Stimulated activated memory B cell treated with anti-CD40 and anti-IgM and Interleukin-4, amounts not matched to agents 10 μg/mL and 1 μg/mL and 100 μg/mL, for 72 hours (primary cell): ENCODE results near the gene RANBP17.

Experiments used
- ATAC-seq: fragments of 150-1000 bp; cut with Tn5 transposase; 2 replicates; pipeline ENCODE4 v1.10.0; 2021
- H3K27ac Mint-ChIP-seq: one replicate; pipeline ENCODE4 v1.8.0; 2022; ENCODE audit warnings: mild to moderate bottlenecking, mixed read lengths
- H3K27me3 Mint-ChIP-seq: one replicate; pipeline ENCODE4 v1.8.0; 2022; ENCODE audit warnings: mixed read lengths
- H3K36me3 Mint-ChIP-seq: one replicate; pipeline ENCODE4 v1.8.0; 2022; ENCODE audit warnings: mixed read lengths
- H3K4me1 Mint-ChIP-seq: one replicate; pipeline ENCODE4 v1.8.0; 2022; ENCODE audit warnings: mixed read lengths
- H3K4me3 Mint-ChIP-seq: one replicate; pipeline ENCODE4 v1.8.0; 2022; ENCODE audit warnings: mild to moderate bottlenecking, moderate library complexity, mixed read lengths
- H3K9me3 Mint-ChIP-seq: one replicate; pipeline ENCODE4 v1.8.0; 2022; ENCODE audit warnings: mixed read lengths

The RANBP17 gene

DNA sequence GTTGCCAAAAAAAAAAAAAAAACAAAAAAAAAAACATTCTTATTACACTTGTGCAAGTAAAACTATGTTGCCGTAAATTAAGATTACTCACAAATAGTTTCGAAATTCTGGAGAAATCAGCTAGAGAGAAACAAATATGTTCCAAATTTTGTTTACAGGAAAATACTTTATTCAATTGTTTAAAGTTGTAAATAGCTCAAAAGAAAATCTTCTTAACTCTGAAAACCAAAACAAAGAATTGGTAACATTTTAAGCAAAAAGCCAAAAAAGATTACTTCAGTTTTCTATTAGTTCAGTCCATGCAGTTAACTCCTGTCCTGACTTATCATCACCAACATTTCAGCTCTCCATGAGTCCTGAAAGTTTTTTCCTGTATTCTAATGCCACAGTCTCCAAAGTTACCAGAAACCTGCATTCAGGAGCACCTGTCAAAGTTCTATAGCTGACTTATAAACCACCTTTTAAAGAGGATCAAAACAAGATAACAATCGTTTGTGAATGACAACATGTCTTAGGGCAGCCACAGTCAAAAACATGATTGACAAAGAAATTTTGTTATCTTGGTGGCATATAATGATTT lies 194.1 kb downstream of the RANBP17 start:
- no peaks in the 10 kb centered on the region for H3K4me1 Mint-ChIP-seq
- peaks cover 5% of the 10 kb centered on the region for H3K9me3 Mint-ChIP-seq
- H3K27me3 Mint-ChIP-seq: no peaks in the 10 kb centered on the region
- no peak overlapping the region for H3K4me3 Mint-ChIP-seq
- ATAC-seq: no peak
- H3K27ac Mint-ChIP-seq: no peak overlapping the region
- no peaks in the 10 kb centered on the region for H3K36me3 Mint-ChIP-seq

DNA sequence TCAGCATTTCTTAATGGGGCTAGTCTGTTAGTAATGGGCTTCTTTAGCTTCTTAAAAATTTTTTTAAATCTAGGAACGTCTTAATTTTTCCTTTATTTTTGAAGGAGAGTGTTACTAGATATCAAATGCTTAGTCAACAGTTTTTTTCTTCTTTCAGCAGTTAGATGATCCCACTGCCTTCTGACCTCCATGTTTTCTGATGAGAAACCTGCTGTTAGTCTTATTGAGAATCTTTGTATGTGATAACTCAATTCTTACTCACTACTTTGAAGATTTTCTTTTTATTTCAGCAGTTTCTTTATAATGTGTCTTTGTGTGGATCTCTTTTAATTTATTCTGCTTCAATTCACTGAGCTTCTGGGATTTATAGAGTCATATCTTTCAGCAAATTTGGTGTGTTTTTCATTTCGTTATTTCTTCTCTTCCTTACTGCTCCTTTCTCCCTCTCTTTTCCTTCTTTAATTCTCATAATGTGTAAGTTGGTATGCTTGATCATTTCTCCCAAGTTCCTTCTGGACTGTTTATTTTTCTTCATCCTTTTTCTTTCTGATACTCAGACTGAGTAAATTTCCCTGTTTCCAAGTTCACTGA lies 205.8 kb downstream of the RANBP17 start:
- ATAC-seq: no peak
- Mint-ChIP-seq H3K27me3 (no peaks in the 10 kb centered on the region), H3K27ac (no peak overlapping the region), H3K4me1 (no peaks in the 10 kb centered on the region), H3K36me3 (no peaks in the 10 kb centered on the region), H3K9me3 (peaks cover 18% of the 10 kb centered on the region), H3K4me3 (no peak overlapping the region)

DNA sequence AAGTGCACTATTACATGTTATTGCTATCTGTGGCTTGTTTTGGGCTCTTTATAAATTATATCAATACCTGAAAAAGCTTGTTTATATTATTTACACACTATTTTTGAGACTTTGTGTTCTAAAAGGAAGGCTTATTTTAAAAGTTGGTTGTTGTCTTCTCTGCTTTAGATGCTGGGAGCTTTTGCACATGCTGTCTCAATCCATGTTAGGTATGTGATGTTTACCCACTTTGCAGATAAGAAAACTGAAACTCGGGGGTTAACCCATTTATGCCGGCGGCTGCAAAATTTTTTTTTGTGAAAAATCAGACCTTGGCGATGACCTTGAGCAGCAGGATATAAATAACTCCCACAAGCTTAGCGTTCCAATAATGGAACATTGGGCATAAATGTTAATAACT lies 212.9 kb downstream of the RANBP17 start:
- Mint-ChIP-seq H3K27me3 (no peaks in the 10 kb centered on the region), H3K4me3 (no peak overlapping the region), H3K4me1 (no peaks in the 10 kb centered on the region), H3K36me3 (no peaks in the 10 kb centered on the region), H3K9me3 (peaks cover 6% of the 10 kb centered on the region), H3K27ac (no peak overlapping the region)
- no peak for ATAC-seq

DNA sequence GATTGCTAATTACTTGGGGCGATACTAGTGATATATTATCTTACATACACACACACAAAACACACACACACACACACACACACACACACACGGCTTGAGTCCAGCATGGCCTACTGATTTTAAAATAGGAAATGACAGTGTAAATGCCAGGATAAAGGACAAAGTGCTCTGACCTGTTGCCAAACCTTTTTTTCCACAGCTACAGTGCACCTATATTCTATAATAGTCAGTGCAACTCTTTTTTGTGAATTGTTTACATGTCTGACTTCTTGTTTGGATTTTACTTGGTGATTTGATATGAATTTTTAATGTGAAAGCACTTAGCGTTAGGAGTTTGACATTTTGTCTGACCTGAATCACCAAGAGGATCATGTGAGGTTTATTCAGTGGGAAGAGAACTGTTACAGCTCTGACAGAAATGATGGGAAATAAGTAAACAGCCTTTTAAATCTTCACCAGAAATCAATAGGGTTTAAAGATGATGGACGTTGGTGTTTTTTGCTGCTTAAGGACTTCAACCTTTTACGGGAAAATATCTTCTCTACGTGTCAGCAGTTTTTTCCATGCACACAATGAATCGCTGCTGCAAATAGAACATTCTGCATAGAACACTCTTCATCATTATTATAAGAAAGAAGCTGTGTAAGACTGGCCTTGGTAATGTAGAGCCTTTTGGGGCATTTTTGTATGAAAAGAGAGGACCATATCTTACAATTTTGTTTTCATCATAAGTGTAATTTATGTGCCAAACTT lies 218.5 kb downstream of the RANBP17 start:
- no peaks in the 10 kb centered on the region for H3K36me3 Mint-ChIP-seq
- no peaks in the 10 kb centered on the region for H3K4me1 Mint-ChIP-seq
- no peak overlapping the region for H3K27ac Mint-ChIP-seq
- H3K9me3 Mint-ChIP-seq: peaks cover 3% of the 10 kb centered on the region
- no peaks in the 10 kb centered on the region for H3K27me3 Mint-ChIP-seq
- no peak for ATAC-seq
- no peak overlapping the region for H3K4me3 Mint-ChIP-seq

DNA sequence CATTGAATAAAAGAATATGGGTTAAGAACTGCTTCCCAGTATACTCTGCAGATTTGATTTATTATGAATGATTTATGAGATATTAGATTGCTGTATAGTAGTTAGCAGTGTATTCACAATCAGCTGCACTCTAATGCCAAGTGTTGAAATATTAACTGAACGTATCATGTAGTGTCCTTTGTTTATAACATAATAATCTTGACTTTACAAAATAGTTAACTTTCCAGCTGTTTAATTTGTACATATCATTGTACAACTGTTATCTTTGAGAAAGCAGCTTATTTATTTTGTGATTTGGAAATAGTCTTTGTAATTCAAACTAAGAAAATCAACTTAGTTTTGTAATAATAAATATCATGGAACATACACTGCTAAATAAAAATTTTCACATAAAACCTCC lies 219.5 kb downstream of the RANBP17 start:
- Mint-ChIP-seq H3K9me3 (peaks cover 3% of the 10 kb centered on the region), H3K27me3 (no peaks in the 10 kb centered on the region), H3K4me1 (no peaks in the 10 kb centered on the region), H3K27ac (no peak overlapping the region), H3K4me3 (no peak overlapping the region), H3K36me3 (no peaks in the 10 kb centered on the region)
- ATAC-seq: no peak

DNA sequence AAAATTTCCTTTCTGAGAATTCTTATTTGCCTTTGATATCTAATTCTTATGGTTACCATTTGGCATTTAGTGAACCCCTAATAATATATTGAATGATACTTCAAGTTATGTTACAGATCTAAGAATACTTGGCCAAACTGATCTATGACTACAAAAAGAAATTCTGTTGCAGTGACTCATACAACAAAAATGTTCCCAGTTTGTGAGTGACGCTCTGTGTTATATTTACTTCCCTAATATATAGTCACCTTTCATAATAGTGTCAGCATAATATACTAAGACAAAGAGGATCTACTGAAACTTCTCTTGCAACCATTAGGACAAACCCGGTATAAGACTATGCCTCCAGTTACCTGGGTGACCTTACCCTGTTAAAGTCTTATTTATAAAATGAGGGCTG lies 230.4 kb downstream of the RANBP17 start:
- Mint-ChIP-seq H3K4me1 (no peaks in the 10 kb centered on the region), H3K36me3 (no peaks in the 10 kb centered on the region), H3K9me3 (peaks cover 10% of the 10 kb centered on the region), H3K27me3 (no peaks in the 10 kb centered on the region), H3K4me3 (no peak overlapping the region), H3K27ac (no peak overlapping the region)
- ATAC-seq: no peak

DNA sequence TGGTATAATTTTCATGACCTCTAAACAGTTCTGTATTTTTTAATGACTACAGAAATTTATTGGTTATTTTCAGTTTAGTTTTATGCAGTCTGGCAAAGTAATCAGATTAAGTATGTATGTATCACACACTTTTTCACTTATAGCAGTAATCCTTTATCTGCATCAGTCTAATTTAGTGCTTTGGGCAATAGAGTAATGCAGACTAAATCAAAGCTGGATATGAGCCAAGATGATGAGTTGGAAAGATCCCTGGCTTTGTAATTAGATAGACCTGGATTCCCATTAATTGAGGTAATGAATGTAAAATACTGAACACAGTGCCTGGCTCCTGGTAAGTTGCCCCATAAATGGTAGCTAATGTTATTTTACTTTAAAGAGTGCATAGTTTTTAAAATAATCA lies 231.8 kb downstream of the RANBP17 start:
- no peak for ATAC-seq
- Mint-ChIP-seq H3K27me3 (no peaks in the 10 kb centered on the region), H3K4me1 (no peaks in the 10 kb centered on the region), H3K36me3 (no peaks in the 10 kb centered on the region), H3K9me3 (peaks cover 11% of the 10 kb centered on the region), H3K4me3 (no peak overlapping the region), H3K27ac (no peak overlapping the region)

DNA sequence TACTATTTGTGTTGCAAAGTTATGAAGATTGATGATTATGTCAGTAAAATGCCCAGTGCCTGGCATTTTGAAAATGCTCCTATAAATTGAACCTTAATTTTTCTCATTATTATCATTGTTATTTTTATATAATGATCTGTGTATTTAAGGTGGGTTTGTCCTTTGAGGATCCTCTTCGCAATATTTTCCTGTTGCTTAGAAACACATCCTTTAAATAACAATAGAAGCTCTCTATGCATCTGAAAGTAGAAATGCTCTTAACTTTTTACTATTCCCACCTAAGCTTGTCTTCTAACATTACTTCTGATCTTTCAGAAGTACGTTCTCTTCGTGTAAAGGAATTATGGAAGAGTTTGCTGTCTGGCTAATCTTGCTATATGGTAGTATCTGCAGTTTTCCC lies 232.5 kb downstream of the RANBP17 start:
- no peaks in the 10 kb centered on the region for H3K4me1 Mint-ChIP-seq
- no peaks in the 10 kb centered on the region for H3K27me3 Mint-ChIP-seq
- ATAC-seq: no peak
- H3K27ac Mint-ChIP-seq: no peak overlapping the region
- H3K36me3 Mint-ChIP-seq: no peaks in the 10 kb centered on the region
- no peak overlapping the region for H3K4me3 Mint-ChIP-seq
- H3K9me3 Mint-ChIP-seq: peaks cover 11% of the 10 kb centered on the region

DNA sequence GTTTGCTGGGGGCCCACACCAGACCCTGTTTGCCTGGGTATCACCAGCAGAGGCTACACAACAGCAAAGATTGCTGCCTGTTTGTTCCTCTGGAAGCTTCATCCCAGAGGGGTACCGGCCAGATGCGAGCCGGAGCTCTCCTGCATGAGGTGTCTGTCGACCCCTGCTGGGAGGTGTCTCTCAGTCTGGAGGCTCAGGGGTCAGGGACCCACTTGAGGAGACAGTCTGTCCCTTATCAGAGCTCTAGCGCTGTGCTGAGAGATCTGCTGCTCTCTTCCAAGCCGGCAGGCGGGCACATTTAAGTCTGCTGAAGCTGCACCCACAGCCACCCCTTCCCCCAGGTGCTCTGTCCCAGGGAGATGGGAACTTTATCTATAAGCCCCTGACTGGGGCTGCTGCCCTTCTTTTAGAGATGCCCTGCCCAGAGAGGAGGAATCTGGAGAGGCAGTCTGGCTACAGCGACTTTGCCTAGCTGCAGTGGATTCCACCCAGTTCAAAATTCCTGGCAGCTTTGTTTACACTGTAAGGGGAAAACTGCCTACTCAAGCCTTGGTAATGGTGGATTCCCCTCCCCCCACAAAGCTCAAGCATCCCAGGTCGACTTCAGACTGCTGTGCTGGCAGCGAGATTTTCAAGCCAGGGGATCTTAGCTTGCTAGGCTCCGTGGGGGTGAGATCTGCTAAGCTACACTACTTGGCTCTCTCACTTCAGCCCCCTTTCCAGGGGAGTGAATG lies 241.2 kb downstream of the RANBP17 start:
- ATAC-seq: no peak
- no peaks in the 10 kb centered on the region for H3K4me1 Mint-ChIP-seq
- H3K36me3 Mint-ChIP-seq: no peaks in the 10 kb centered on the region
- no peaks in the 10 kb centered on the region for H3K27me3 Mint-ChIP-seq
- H3K9me3 Mint-ChIP-seq: peaks cover 7% of the 10 kb centered on the region
- H3K27ac Mint-ChIP-seq: no peak overlapping the region
- H3K4me3 Mint-ChIP-seq: no peak overlapping the region

DNA sequence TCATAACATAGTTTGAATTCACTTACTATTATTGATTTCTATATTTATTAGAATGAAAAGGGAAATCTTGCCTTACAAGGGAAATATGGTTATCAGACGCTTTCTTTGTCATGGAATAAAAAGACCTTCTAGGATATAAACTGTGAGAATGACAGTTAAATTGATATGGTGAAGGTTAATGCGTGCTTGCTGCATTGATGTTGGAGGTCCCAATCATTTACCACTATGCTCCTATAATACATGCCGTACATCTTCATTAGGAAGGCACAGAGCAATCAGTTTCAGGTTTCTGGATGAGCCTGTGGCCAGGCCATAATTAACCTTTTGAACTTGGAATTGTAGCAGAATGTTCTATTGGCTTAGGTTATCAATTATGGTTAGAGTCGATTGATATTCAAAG lies 245.9 kb downstream of the RANBP17 start:
- no peak overlapping the region for H3K27ac Mint-ChIP-seq
- H3K4me1 Mint-ChIP-seq: no peaks in the 10 kb centered on the region
- no peaks in the 10 kb centered on the region for H3K27me3 Mint-ChIP-seq
- peaks cover 4% of the 10 kb centered on the region for H3K9me3 Mint-ChIP-seq
- H3K36me3 Mint-ChIP-seq: no peaks in the 10 kb centered on the region
- no peak for ATAC-seq
- H3K4me3 Mint-ChIP-seq: no peak overlapping the region

DNA sequence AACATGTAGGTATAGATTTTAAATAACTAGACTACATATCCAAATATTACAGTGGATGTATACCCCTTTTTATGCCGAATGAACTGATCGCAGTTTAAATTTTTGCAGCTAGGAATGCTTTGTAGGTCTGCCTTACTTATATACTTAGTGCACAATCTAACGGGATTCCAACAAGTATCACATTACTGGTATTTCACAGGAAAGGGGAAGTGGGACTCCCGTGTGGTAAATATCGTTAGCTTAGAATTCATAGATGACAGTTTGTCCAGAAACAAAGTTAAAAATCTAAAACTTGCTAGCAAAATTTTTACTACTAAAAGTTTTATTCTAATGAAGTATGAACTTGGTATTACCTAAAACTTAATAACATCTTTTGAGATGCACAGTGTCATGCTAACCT lies 253.7 kb downstream of the RANBP17 start:
- H3K36me3 Mint-ChIP-seq: no peaks in the 10 kb centered on the region
- no peak for ATAC-seq
- H3K27ac Mint-ChIP-seq: no peak overlapping the region
- no peak overlapping the region for H3K4me3 Mint-ChIP-seq
- H3K27me3 Mint-ChIP-seq: no peaks in the 10 kb centered on the region
- peaks cover 9% of the 10 kb centered on the region for H3K9me3 Mint-ChIP-seq
- no peaks in the 10 kb centered on the region for H3K4me1 Mint-ChIP-seq

DNA sequence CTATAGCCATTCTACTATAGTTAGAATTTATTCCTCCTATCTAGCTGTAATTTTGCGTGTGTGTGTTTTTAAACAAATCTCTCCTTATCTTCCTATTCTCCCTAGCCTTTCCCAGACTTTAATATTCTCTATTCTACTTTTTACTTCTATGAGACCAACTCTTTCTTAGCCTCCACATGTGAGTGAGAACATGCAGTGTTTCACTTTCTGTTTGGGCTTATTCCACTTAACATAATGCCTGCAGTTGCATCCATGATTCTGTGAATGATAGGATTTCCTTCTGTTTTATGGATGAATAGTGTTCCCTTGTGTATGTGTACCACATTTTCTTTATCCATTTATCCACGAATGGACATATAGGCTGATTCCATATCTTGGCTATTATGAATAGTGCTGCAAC lies 254.9 kb downstream of the RANBP17 start:
- Mint-ChIP-seq H3K4me1 (no peaks in the 10 kb centered on the region), H3K36me3 (no peaks in the 10 kb centered on the region), H3K27ac (no peak overlapping the region), H3K27me3 (no peaks in the 10 kb centered on the region), H3K9me3 (peaks cover 9% of the 10 kb centered on the region), H3K4me3 (no peak overlapping the region)
- no peak for ATAC-seq

DNA sequence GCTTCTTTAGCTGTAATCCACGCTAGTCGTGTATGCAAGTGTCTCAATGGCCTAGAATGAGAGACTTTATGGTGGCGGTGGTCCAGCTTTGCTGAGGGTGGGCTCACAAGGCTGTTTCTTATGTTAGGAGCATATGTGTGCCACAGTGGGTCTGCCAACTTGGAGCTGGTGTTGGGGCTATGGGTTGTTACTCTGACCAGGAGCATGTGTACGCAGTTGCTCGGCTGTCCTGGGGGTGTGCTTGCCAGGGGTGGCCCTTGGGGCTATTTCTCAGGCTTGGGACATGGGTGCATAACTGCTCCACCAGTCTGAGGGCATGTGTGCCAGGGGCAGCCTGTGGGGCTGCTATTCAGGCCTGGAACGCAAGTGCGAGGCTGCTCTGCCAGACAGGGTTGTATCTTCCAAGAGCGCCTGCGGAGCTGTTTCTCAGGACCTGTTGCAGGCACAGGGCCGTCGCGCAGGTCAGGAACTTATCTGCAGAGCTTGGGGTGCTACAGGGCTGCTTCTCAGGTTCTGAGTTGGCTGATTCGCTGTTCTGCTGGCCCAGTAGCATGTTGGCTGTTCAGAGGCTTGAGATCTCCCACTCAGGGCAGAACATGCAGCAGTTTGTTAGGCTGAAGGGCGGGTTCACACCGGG lies 259.3 kb downstream of the RANBP17 start:
- H3K27ac Mint-ChIP-seq: no peak overlapping the region
- no peaks in the 10 kb centered on the region for H3K36me3 Mint-ChIP-seq
- H3K9me3 Mint-ChIP-seq: peaks cover 9% of the 10 kb centered on the region
- no peaks in the 10 kb centered on the region for H3K4me1 Mint-ChIP-seq
- H3K4me3 Mint-ChIP-seq: no peak overlapping the region
- ATAC-seq: no peak
- peaks cover 34% of the 10 kb centered on the region for H3K27me3 Mint-ChIP-seq

DNA sequence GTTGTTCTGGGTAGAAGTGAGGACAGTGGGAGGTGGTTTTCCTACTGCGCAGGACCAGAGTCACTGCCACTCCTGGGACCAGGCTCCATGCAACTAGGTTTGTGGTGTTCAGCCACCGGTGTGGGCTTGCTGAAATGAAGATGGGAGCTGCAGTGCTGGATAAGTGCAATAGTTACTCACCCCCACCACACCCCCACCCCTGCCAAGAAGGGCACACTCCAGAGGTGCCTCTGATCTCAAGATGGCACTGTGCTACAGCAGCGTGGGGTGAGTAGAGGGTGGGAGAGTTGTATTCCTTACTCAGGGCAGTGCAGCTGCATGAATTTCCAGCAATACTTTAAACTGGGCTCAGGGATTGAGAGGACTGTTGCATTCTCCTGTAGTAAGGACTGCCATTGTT lies 259.8 kb downstream of the RANBP17 start:
- no peak overlapping the region for H3K4me3 Mint-ChIP-seq
- H3K9me3 Mint-ChIP-seq: peaks cover 9% of the 10 kb centered on the region
- H3K4me1 Mint-ChIP-seq: no peaks in the 10 kb centered on the region
- H3K36me3 Mint-ChIP-seq: no peaks in the 10 kb centered on the region
- H3K27ac Mint-ChIP-seq: no peak overlapping the region
- H3K27me3 Mint-ChIP-seq: peaks cover 34% of the 10 kb centered on the region
- ATAC-seq: no peak

DNA sequence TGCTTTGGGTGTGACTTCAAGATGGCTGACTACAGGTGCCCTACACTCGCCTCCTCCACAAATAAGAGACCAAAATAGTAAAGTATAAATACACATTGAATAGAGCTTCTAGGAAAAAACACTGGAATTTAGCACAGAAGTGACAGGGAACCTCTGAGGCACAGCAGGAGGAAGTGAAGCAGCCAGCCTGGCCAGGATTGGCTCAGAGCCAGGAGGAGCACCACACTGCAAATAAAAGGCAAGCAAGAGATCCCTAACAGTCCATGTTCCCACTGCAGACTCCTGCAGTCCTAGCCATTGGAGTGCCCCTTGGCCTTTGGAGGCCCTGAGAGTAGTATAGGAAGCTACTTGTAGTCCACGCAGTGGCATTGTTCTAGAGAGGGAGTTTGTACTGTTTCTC lies 260.6 kb downstream of the RANBP17 start:
- Mint-ChIP-seq H3K27ac (no peak overlapping the region), H3K9me3 (peaks cover 9% of the 10 kb centered on the region), H3K27me3 (peaks cover 34% of the 10 kb centered on the region), H3K4me3 (no peak overlapping the region), H3K4me1 (no peaks in the 10 kb centered on the region), H3K36me3 (no peaks in the 10 kb centered on the region)
- ATAC-seq: no peak
